ENCODE data around the gene AGAP3.

- no peak for TF ChIP-seq YY1 (IDR thresholded peaks at IDR 0.05; ENCODE audit: insufficient read depth, insufficient read length)
- TF ChIP-seq ZNF274 (IDR thresholded peaks at IDR 0.05; ENCODE audit: low read depth, low read length): no peak
- TF ChIP-seq SUZ12 (IDR thresholded peaks at IDR 0.05; ENCODE audit: extremely low read depth, insufficient read depth, insufficient read length): no peak
These were observed 94.7 kb downstream of the AGAP3 start for GRCh38 chr7:151181011-151181431.
